Endothelial cell of umbilical vein (primary cell): ENCODE data around the gene MEGF10.

Source experiments
- CTCF ChIP-seq, 2 donors: IDR thresholded peaks; 1 replicate in 1 of 2; 2 replicates in 1 of 2; pipeline ENCODE4 v1.5.1; 2011; ENCODE audit warnings: low read length in 2 of 2, mild to moderate bottlenecking in 2 of 2, moderate library complexity in 2 of 2, control low read depth in 1 of 2, inconsistent platforms in 1 of 2, low read depth in 1 of 2; ENCODE audit not compliant: insufficient read depth in 1 of 2; ENCODE audit errors: extremely low read depth in 1 of 2
- EZH2 ChIP-seq: IDR thresholded peaks from 2 replicates; pipeline ENCODE4 v1.6.1; 2012; ENCODE audit warnings: borderline replicate concordance, low read depth, mild to moderate bottlenecking, moderate library complexity, low read length, inconsistent platforms; ENCODE audit not compliant: severe bottlenecking
- JUN ChIP-seq: IDR thresholded peaks from 2 replicates; pipeline ENCODE4 v1.6.1; 2011; ENCODE audit warnings: borderline replicate concordance, low read depth; ENCODE audit not compliant: insufficient read length, insufficient read depth
- MYC ChIP-seq: IDR thresholded peaks from one replicate; pipeline ENCODE4 v1.6.1; 2011; ENCODE audit warnings: mild to moderate bottlenecking, low read depth, low read length
- POLR2A ChIP-seq: IDR thresholded peaks from 2 replicates; pipeline ENCODE4 v1.6.1; 2012; ENCODE audit warnings: low read depth, mild to moderate bottlenecking, control low read depth, low read length
- POLR2AphosphoS5 ChIP-seq: IDR thresholded peaks from 2 replicates; pipeline ENCODE4 v1.6.1; 2012; ENCODE audit warnings: low read depth, mild to moderate bottlenecking, control low read depth, low read length, moderate library complexity; ENCODE audit not compliant: insufficient read depth

GRCh38 chr5:127298036-127298429, 7.4 kb downstream of the MEGF10 start:
- TF ChIP-seq POLR2A (no peak), CTCF (IDR thresholded peaks at IDR 0.05; ENCODE audit: extremely low read depth in 1 of 2, insufficient read depth in 1 of 2, low read depth in 1 of 2, low read length in 2 of 2) (no peak), EZH2 (no peak), POLR2AphosphoS5 (no peak), MYC (no peak), JUN (no peak)
